Cardiac muscle cell (in vitro differentiated cells and primary cell): ENCODE data around the gene DDX42. TPM values are rescaled to one million over a fixed set of nuclear protein-coding genes. Genes with fewer than 3 reads are reported as not detected.
A peak's percentile ranks its signal among the peaks of the same experiment; 100 is the strongest.

ENCODE experiments used
- DNase-seq, 2 donors: peaks; one replicate each; pipeline versions ENCODE4 v3.0.0 to v3.0.0-alpha.2; 2010 to 2017; ENCODE audit warnings: low read depth in 1 of 2, low spot score in 1 of 2
- H3K27ac ChIP-seq: fragments of 200-600 bp; sonication (generic); 2 replicates; pipeline ENCODE4 v1.5.1; 2016
- H3K27me3 ChIP-seq: fragments of 200-600 bp; sonication (generic); 2 replicates; pipeline ENCODE4 v1.6.0; 2016; ENCODE audit warnings: control low read depth
- H3K36me3 ChIP-seq: fragments of 200-600 bp; sonication (generic); 2 replicates; pipeline ENCODE4 v1.5.1; 2016; ENCODE audit warnings: control low read depth
- H3K4me1 ChIP-seq: fragments of 200-600 bp; sonication (generic); 2 replicates; pipeline ENCODE4 v1.8.1; 2017; ENCODE audit warnings: low read depth, mild to moderate bottlenecking, mixed run types
- H3K4me3 ChIP-seq: fragments of 200-600 bp; sonication (generic); 2 replicates; pipeline ENCODE4 v1.5.1; 2016; ENCODE audit warnings: mild to moderate bottlenecking
- H3K9me3 ChIP-seq: fragments of 200-600 bp; sonication (generic); 2 replicates; pipeline ENCODE4 v1.5.1; 2017; ENCODE audit warnings: low read depth, mild to moderate bottlenecking, control low read depth
- polyA plus RNA-seq: library from polyadenylated mRNA; unstranded; fragments of >200 nt; fragmentation: Nextera tagmentation; extraction: Ambion mirVana; gene quantifications from 2 replicates; pipeline ENCODE4 v1.2.1, GENCODE V29; 2016
- total RNA-seq: library from RNA; depleted of rRNA; stranded (reverse); fragments of >200 nt; gene quantifications from 2 replicates; pipeline ENCODE4 v1.2.3, GENCODE V29; 2016
- TF ChIP-seq, protein P1 (sequence below): IDR thresholded peaks from 2 replicates; pipeline ENCODE4 v1.5.1; 2012; ENCODE audit warnings: low read depth, mild to moderate bottlenecking, low read length

DDX42 gene
- total and polyA plus RNA-seq, 2 experiments from 2014 or later: 58.1 to 91.0 TPM

DNA sequence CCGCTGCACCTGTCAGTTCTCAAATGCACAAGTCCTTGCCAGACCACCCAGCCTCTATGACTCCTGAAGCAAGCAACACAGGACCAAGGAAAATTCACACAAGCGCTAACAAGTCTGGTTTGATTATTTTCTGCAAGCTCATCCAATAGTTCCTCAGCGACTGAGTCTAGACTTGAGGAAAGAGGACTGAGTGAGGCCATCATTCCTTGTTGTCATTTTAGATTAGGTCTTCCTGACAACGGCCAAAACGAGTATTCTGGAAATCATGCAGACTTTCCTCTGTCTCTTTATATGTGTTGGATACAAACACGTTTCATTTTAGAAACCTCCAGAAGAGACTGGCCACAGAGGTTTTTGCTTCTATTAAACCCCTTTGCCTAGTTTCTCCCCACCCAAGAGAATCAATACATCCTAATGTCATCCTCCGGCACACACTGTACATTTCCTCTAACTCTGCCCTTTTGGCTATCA is 1.1 kb upstream of the DDX42 start:
- Histone ChIP-seq H3K4me3 (peak overlapping the region; percentile 93), H3K36me3 (no peaks in the 10 kb centered on the region), H3K9me3 (no peaks in the 10 kb centered on the region), H3K4me1 (peaks cover 8% of the 10 kb centered on the region), H3K27me3 (no peaks in the 10 kb centered on the region), H3K27ac (peak overlapping the region; percentile 95)
- TF ChIP-seq, protein P1, sequence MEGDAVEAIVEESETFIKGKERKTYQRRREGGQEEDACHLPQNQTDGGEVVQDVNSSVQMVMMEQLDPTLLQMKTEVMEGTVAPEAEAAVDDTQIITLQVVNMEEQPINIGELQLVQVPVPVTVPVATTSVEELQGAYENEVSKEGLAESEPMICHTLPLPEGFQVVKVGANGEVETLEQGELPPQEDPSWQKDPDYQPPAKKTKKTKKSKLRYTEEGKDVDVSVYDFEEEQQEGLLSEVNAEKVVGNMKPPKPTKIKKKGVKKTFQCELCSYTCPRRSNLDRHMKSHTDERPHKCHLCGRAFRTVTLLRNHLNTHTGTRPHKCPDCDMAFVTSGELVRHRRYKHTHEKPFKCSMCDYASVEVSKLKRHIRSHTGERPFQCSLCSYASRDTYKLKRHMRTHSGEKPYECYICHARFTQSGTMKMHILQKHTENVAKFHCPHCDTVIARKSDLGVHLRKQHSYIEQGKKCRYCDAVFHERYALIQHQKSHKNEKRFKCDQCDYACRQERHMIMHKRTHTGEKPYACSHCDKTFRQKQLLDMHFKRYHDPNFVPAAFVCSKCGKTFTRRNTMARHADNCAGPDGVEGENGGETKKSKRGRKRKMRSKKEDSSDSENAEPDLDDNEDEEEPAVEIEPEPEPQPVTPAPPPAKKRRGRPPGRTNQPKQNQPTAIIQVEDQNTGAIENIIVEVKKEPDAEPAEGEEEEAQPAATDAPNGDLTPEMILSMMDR: no peak
- DNase-seq: peak; percentile 30 to 32

DNA sequence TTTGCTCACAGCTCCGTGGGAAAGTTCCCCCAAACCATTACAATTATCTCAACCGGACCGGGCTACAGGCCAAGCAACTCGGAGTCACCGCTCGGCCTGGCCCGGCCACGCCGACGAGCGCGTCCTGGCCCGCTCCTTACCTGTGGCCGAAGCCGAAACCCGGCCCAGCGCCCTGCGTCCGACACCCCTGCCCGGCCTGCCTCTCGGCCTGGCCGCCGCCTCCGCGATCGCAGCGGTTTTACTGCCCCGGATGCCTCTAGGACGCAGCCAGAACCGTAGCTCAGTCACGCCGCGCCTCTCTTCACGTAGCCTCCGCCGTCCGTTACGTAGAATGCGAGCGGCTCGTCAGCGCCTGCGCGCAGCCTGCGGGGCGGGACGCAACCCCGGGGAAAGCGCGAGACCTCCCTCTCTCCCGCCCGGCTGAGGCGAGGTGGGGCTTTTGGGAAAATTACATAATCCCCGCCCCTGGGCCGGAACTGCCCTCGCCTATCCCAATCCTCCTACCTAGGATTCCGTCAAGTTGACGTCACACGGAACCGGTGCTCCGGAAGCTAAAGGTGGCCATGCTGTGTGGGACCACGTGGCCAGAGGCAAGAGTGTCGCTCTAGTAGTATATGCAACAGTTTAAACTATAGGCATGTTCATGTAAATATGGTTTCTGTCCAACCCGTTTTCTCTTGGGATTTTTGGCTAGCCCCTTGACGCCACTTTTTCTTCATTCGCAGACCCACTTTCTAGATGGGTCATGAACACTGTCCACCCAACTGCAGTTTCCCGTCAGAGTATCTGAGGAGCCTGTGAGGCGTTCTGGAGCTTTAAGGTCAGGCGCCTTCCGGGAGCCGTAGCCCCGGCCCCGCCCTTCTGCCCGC is 464 bp upstream of the DDX42 start, which contains the start of gene CCDC47:
Gene CCDC47, minus strand, starts transcription at position 326 of the 869 bp plus-strand sequence. CDS start 7,422 bp downstream, outside the sequence.
- Histone ChIP-seq H3K27ac (peak within 1 kb of the TSS; percentile 95), H3K27me3 (no peaks in the 10 kb centered on the region), H3K4me3 (peak within 1 kb of the TSS; percentile 93), H3K36me3 (peaks cover 2% of the 10 kb centered on the region), H3K4me1 (peaks cover 8% of the 10 kb centered on the region), H3K9me3 (no peaks in the 10 kb centered on the region)
- TF ChIP-seq, protein P1: no peak
- DNase-seq: peak; percentile 99 to 100

DNA sequence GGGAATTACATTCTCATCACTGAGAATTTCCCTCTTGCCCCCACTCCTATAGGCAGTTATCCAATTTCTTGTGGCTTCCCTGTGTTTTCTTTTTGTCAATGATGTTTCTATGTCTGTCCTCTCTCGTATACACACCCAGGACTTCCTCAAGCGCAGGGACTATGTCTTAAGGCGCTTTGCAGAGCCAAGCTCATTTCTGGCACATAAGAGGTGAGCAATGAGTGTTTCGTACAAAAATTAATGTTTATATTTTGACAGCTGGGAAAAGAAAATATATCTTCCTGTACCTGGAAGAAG is 947 bp downstream of the DDX42 start:
- H3K4me1 ChIP-seq: peaks cover 8% of the 10 kb centered on the region
- no peaks in the 10 kb centered on the region for H3K27me3 ChIP-seq
- H3K27ac ChIP-seq: peak overlapping the region; percentile 95
- peaks cover 2% of the 10 kb centered on the region for H3K36me3 ChIP-seq
- TF ChIP-seq, protein P1: no peak
- no peak for DNase-seq
- H3K9me3 ChIP-seq: no peaks in the 10 kb centered on the region
- peak overlapping the region; percentile 93 for H3K4me3 ChIP-seq

DNA sequence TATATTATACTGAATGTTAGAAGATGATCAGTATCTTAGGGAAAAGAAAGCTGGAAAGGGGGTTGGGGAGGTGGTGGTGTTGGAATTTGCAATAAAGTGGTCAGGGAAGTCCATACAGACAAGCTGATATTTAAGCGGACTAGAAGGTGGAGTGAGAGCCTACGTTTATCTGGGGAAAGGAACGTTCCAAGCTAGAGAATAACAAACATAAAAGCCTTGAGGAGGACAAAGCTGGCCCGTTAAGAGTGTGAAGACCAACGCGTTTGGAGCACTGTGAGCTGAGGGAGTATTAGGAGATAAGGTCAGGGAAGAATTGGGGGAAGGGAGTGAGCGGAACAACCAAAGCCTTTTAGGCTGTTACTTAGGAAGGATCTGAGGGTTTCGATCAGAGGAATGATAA is 1.4 kb downstream of the DDX42 start:
- Histone ChIP-seq H3K27me3 (no peaks in the 10 kb centered on the region), H3K27ac (peak overlapping the region; percentile 95), H3K4me3 (peak overlapping the region; percentile 93), H3K9me3 (no peaks in the 10 kb centered on the region), H3K4me1 (peaks cover 8% of the 10 kb centered on the region), H3K36me3 (peaks cover 2% of the 10 kb centered on the region)
- no peak for DNase-seq
- TF ChIP-seq, protein P1: no peak

DNA sequence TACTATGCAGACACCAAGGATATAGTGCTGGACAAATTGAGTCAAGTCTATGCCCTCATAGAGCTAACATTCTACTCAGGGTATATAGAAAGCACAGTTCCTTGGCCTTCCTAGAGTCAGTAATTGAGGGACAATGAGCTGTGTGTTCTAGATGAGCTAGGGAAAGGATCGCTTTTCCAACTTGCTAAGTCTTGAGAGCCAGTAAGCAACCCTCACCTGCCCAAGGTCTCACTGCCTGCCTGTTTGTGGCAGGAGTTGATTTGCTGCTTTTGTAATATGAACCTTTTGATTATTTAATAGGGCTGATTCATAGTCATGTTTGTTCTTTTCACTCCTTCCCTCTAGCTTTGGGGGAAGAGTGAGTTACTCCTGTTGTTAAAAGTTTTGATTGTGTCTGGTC is 6.5 kb downstream of the DDX42 start:
- H3K4me1 ChIP-seq: peaks cover 4% of the 10 kb centered on the region
- H3K27ac ChIP-seq: no peak overlapping the region
- no peaks in the 10 kb centered on the region for H3K27me3 ChIP-seq
- H3K4me3 ChIP-seq: no peak overlapping the region
- DNase-seq: no peak
- H3K36me3 ChIP-seq: peaks cover 2% of the 10 kb centered on the region
- TF ChIP-seq, protein P1: no peak
- H3K9me3 ChIP-seq: no peaks in the 10 kb centered on the region
